Spinal cord (tissue), 10 donors: ENCODE measurements around the gene RNASE13. TPM values are rescaled to one million over a fixed set of nuclear protein-coding genes. Genes with fewer than 3 reads are reported as not detected.
"Not testable (repeated sequence)": the region's sequence is repeated elsewhere in the genome, so short reads cannot be mapped to it uniquely, and the experiment has no call there.

Experiments used
- DNase-seq, 6 donors: peaks; one replicate each; pipeline versions ENCODE4 v3.0.0 to v3.0.0-alpha.2; 2013 to 2015; ENCODE audit warnings: low spot score in 6 of 6, low read depth in 4 of 6
- H3K27ac ChIP-seq: one replicate; pipeline ENCODE4 v1.5.1; 2013; ENCODE audit warnings: low read depth, low read length, control low read depth
- H3K27me3 ChIP-seq: one replicate; pipeline ENCODE4 v1.6.1; 2013; ENCODE audit warnings: low read length; ENCODE audit not compliant: control insufficient read depth, insufficient read depth
- H3K36me3 ChIP-seq: one replicate; pipeline ENCODE4 v1.6.1; 2013; ENCODE audit warnings: low read length; ENCODE audit not compliant: control insufficient read depth, insufficient read depth
- H3K4me1 ChIP-seq: one replicate; pipeline ENCODE4 v1.6.1; 2013; ENCODE audit warnings: low read length; ENCODE audit not compliant: control insufficient read depth, insufficient read depth
- H3K4me3 ChIP-seq: one replicate; pipeline ENCODE4 v1.5.1; 2013; ENCODE audit warnings: low read depth, low read length, control low read depth
- H3K9me3 ChIP-seq: one replicate; pipeline ENCODE4 v1.6.1; 2013; ENCODE audit warnings: low read length; ENCODE audit not compliant: control insufficient read depth, insufficient read depth
- WGBS: methylation state at CpG from one replicate; pipeline ENCODE4 v1.1.5; 2013; ENCODE audit warnings: missing lambda C conversion rate; ENCODE audit not compliant: insufficient coverage; 5-methylcytosine and 5-hydroxymethylcytosine counted together
- polyA plus RNA-seq, 2 donors: library from polyadenylated mRNA; unstranded; fragments of 120-200 nt; gene quantifications; one replicate each; pipeline ENCODE4 v1.2.1, GENCODE V29; 2013; ENCODE audit not compliant: insufficient read length in 2 of 2
- total RNA-seq, 2 donors: library from RNA; depleted of rRNA in 1 of 2; stranded (reverse); fragments of 120-200 nt in 1 of 2; fragments of >200 nt in 1 of 2; gene quantifications; one replicate each; pipeline versions ENCODE4 v1.2.3 to v1.2.4, GENCODE V29; 2013 to 2014
- donor health status: healthy.

RNASE13 gene
- total and polyA plus RNA-seq, 4 donors, result not detected

GRCh38 chr14:20998139-20998538 lies 36.5 kb downstream of the RNASE13 start:
- H3K9me3 ChIP-seq, result no peaks in the 10 kb centered on the region
- WGBS, result 80% methylated on average over 2 of the region's 3 CpGs
- H3K36me3 ChIP-seq, result peaks cover 24% of the 10 kb centered on the region

GRCh38 chr14:20997564-20997963 lies 37.0 kb downstream of the RNASE13 start:
- WGBS, result 84% methylated on average over 5 of the region's 6 CpGs
- Histone ChIP-seq H3K9me3 (no peaks in the 10 kb centered on the region), H3K4me1 (no peaks in the 10 kb centered on the region), H3K4me3 (no peak overlapping the region), H3K27me3 (no peaks in the 10 kb centered on the region), H3K27ac (no peak overlapping the region), H3K36me3 (peaks cover 25% of the 10 kb centered on the region)
- no peak for DNase-seq

More at GRCh38 chr14:20998139-20998538, 36.5 kb downstream of the RNASE13 start:
- Histone ChIP-seq H3K4me1 (no peaks in the 10 kb centered on the region), H3K27me3 (no peaks in the 10 kb centered on the region), H3K27ac (no peak overlapping the region), H3K4me3 (no peak overlapping the region)
- DNase-seq, result no peak

GRCh38 chr14:20997115-20997514 lies 37.5 kb downstream of the RNASE13 start:
- no peak overlapping the region for H3K27ac ChIP-seq

GRCh38 chr14:20996521-20996920 lies 38.1 kb downstream of the RNASE13 start:
- no peaks in the 10 kb centered on the region for H3K9me3 ChIP-seq
- H3K4me3 ChIP-seq, result no peak overlapping the region
- DNase-seq, result no peak
- H3K27me3 ChIP-seq, result no peaks in the 10 kb centered on the region
- no peak overlapping the region for H3K27ac ChIP-seq
- 98% methylated on average over 11 of the region's 14 CpGs for whole genome bisulfite sequencing
- peaks cover 29% of the 10 kb centered on the region for H3K36me3 ChIP-seq
- H3K4me1 ChIP-seq, result no peaks in the 10 kb centered on the region

More at GRCh38 chr14:20997115-20997514, 37.5 kb downstream of the RNASE13 start:
- no peaks in the 10 kb centered on the region for H3K27me3 ChIP-seq
- H3K4me1 ChIP-seq, result no peaks in the 10 kb centered on the region
- H3K4me3 ChIP-seq, result no peak overlapping the region
- H3K9me3 ChIP-seq, result no peaks in the 10 kb centered on the region
- no peak for DNase-seq
- WGBS, result no CpG with 5 or more reads among the region's 4 CpGs
- peaks cover 27% of the 10 kb centered on the region for H3K36me3 ChIP-seq

- peaks cover 16% of the 10 kb centered on the region for H3K36me3 ChIP-seq
- H3K9me3 ChIP-seq, result no peaks in the 10 kb centered on the region
- peak within 1 kb of the TSS; percentile 78 for H3K27ac ChIP-seq
- H3K4me1 ChIP-seq, result peaks cover 9% of the 10 kb centered on the region
- peak; percentile 85 to 99 (median 90) for DNase-seq
- H3K27me3 ChIP-seq, result no peaks in the 10 kb centered on the region
- peak within 1 kb of the TSS; percentile 86 for H3K4me3 ChIP-seq
- under 1% methylated on average over 40 of the region's 42 CpGs for WGBS
Observed at GRCh38 chr14:20989787-20990600, 44.6 kb downstream of the RNASE13 start, which contains the start of gene METTL17. METTL17 (plus strand) TSS chr14:20989980; CDS start chr14:20990003, 23 bp downstream.

- no peaks in the 10 kb centered on the region for H3K27me3 ChIP-seq
- 0% methylated on average over 2 of the region's 11 CpGs for WGBS
- no peaks in the 10 kb centered on the region for H3K9me3 ChIP-seq
- H3K4me3 ChIP-seq, result peak overlapping the region; percentile 39
- DNase-seq, result no peak
- peaks cover 12% of the 10 kb centered on the region for H3K36me3 ChIP-seq
- peak overlapping the region; percentile 78 for H3K27ac ChIP-seq
- H3K4me1 ChIP-seq, result peaks cover 9% of the 10 kb centered on the region
Observed at GRCh38 chr14:20989471-20989786, 45.2 kb downstream of the RNASE13 start.

- Histone ChIP-seq H3K27ac (peak overlapping the region; percentile 78), H3K27me3 (no peaks in the 10 kb centered on the region), H3K36me3 (peaks cover 7% of the 10 kb centered on the region), H3K4me1 (peaks cover 9% of the 10 kb centered on the region), H3K9me3 (no peaks in the 10 kb centered on the region), H3K4me3 (peak overlapping the region; percentile 39)
- peak in 2 of 6 donors; percentile 3 to 4 for DNase-seq
- 96% methylated on average over 4 of the region's 15 CpGs for WGBS
Observed at GRCh38 chr14:20988717-20989470, 45.7 kb downstream of the RNASE13 start.

- Histone ChIP-seq H3K4me1 (peaks cover 9% of the 10 kb centered on the region), H3K27ac (no peak overlapping the region), H3K36me3 (peaks cover 3% of the 10 kb centered on the region), H3K9me3 (no peaks in the 10 kb centered on the region), H3K27me3 (no peaks in the 10 kb centered on the region), H3K4me3 (no peak overlapping the region)
- WGBS, result 25% methylated on average over 1 of the region's 2 CpGs
- DNase-seq, result peak in 2 of 6 donors; percentile 1 to 50
Observed at GRCh38 chr14:20986811-20987210, 47.8 kb downstream of the RNASE13 start.

- WGBS, result 85% methylated on average over 2 of the region's 4 CpGs
- not testable (repeated sequence) for H3K4me1 ChIP-seq, H3K4me3 ChIP-seq
Observed at GRCh38 chr14:20985650-20986049, 49.0 kb downstream of the RNASE13 start.

More at GRCh38 chr14:20985650-20986049, 49.0 kb downstream of the RNASE13 start:
- DNase-seq, H3K36me3 ChIP-seq, H3K27ac ChIP-seq, H3K27me3 ChIP-seq, H3K9me3 ChIP-seq: not testable (repeated sequence)
